GM06990 (cell line): Measurements from ENCODE around the gene PROSER2.

ENCODE experiments used
- DNase-seq: peaks from one replicate; pipeline ENCODE4 v3.0.0-alpha.2; 2011; ENCODE audit not compliant: insufficient read length; ENCODE audit errors: extremely low read depth
- H3K27me3 ChIP-seq: replicated peaks from 2 replicates; pipeline ENCODE4 v1.6.0; 2011; ENCODE audit warnings: low read length; ENCODE audit not compliant: control insufficient read depth, insufficient read depth
- H3K36me3 ChIP-seq: 2 replicates; pipeline ENCODE4 v1.5.1; 2011; ENCODE audit warnings: low read length; ENCODE audit not compliant: control insufficient read depth, insufficient read depth
- H3K4me3 ChIP-seq: replicated peaks from 2 replicates; pipeline ENCODE4 v1.5.1; 2011; ENCODE audit warnings: low read depth, mild to moderate bottlenecking, control low read depth, low read length
- TF ChIP-seq, protein P1 (sequence below): IDR thresholded peaks from 2 replicates; pipeline ENCODE4 v1.5.1; 2011; ENCODE audit warnings: low read length, control low read depth, mild to moderate bottlenecking, inconsistent platforms; ENCODE audit not compliant: insufficient read depth, poor library complexity, severe bottlenecking

The PROSER2 gene

DNA sequence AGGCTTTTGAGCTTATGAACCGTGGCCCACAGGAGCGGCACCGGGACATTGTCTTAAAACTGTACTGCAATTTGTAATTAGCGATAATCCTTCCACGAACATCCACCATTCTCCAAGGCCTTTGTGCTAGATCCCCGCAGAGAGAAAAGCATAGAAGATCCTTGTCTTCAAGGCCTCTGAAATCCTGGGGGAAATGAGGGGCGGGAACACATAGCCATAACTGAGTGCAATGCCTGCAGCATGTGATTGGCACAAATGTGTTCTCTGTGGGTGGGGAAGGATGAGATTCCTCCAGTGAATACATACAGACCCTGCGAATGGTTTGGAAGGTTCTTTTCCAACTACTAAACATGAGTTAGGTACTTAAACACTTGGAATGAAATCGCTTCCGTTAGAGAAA lies 25.9 kb upstream of the PROSER2 start:
- H3K4me3 ChIP-seq: no peak overlapping the region
- TF ChIP-seq, protein P1, sequence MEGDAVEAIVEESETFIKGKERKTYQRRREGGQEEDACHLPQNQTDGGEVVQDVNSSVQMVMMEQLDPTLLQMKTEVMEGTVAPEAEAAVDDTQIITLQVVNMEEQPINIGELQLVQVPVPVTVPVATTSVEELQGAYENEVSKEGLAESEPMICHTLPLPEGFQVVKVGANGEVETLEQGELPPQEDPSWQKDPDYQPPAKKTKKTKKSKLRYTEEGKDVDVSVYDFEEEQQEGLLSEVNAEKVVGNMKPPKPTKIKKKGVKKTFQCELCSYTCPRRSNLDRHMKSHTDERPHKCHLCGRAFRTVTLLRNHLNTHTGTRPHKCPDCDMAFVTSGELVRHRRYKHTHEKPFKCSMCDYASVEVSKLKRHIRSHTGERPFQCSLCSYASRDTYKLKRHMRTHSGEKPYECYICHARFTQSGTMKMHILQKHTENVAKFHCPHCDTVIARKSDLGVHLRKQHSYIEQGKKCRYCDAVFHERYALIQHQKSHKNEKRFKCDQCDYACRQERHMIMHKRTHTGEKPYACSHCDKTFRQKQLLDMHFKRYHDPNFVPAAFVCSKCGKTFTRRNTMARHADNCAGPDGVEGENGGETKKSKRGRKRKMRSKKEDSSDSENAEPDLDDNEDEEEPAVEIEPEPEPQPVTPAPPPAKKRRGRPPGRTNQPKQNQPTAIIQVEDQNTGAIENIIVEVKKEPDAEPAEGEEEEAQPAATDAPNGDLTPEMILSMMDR: no peak
- no peaks in the 10 kb centered on the region for H3K36me3 ChIP-seq
- no peak for DNase-seq
- H3K27me3 ChIP-seq: no peaks in the 10 kb centered on the region

DNA sequence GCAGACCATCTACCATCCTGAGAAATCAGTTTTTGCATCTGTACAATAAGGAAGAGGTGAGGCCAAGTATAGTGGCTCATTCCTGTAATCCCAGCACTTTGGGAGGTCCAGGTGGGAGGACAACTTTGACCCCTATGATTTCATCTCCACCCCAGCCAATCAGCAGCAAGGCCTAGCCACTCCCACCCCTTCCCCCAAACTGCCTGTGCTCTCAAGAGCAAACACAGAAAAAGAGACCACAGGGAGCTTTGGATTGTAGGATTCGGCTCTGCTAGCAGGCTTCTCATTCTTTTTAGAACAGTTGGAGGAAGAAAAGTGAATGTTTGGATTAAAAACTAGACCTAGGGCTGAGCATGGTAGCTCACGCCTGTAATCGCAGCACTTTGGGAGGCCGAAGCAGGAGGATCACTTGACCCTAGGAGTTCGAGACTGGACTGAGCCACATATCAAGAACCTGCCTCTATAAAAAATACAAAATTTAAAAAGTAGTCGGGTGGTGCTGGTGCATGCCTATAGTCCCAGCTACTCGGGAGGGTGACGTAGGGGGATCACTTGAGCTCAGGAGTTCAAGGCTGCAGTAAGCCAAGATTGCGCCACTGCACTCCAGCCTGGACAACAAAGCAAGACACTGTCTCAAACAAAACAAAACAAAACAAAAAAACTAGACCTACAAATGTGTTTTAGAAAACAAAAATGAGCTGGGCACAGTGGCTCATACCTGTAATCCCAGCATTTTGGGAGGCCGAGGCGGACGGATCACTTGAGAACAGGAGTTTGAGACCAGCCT lies 25.1 kb upstream of the PROSER2 start:
- no peak for DNase-seq
- Histone ChIP-seq H3K27me3 (no peaks in the 10 kb centered on the region), H3K4me3 (no peak overlapping the region), H3K36me3 (no peaks in the 10 kb centered on the region)
- TF ChIP-seq, protein P1: no peak

DNA sequence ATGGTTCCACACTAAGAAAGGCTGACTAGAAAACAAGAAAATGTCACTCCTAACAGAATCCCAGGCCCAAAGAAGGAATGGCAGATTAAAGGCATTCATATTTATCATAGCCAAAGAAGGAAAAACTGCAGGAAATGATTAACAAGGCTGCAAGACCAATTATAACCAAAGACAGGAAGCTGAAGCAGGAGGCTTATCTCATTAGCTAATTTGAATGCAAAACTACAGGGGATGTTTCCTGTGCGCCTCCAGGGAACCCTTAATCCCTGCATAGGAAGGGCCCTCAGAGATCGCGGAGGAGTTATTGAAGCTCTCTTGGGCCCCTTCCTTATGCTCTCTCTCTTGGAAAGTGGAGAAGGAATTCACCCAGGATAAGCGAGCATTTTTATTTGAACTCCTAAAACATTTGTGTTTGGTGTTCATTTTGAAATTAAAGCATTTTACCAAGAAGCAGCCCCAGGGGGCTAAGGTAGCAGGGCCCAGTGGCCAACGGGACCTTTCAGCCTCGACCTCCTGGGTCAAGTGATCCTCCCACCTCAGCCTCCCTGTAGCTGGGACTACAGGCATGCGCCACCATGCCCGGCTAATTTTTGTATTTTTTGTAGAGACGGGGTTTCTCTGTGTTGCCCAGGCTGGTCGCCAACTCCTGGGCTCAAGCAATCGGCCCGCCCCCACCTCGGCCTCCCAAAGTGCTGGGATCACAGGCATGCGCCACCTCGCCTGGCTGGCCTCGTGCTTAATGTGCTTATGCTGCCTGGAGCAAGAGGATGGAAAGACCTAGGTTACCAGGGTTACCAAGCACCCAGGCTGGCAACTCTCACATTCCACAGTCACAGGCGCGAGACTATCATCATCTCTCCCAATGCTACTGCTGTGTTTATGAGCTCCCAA lies 24.1 kb upstream of the PROSER2 start:
- Histone ChIP-seq H3K36me3 (no peaks in the 10 kb centered on the region), H3K4me3 (no peak overlapping the region), H3K27me3 (no peaks in the 10 kb centered on the region)
- TF ChIP-seq, protein P1: no peak
- no peak for DNase-seq

DNA sequence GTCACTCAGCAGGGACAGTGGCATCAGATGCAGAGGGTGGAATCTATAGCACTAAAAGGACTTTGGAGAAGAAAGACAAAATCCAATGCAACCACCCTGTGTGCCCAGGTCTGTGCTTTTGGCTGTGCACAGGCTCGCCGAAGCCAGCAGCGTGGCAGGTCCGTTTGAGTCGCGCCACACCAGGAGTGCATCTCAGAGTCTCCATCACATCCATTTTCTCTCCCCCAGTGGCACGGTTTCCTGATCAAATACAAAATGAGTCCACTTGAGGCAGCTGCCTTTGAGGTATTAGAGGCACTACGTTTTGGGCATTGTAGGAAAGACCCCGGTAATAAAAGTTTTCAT lies 23.4 kb upstream of the PROSER2 start:
- Histone ChIP-seq H3K36me3 (no peaks in the 10 kb centered on the region), H3K27me3 (no peaks in the 10 kb centered on the region), H3K4me3 (no peak overlapping the region)
- TF ChIP-seq, protein P1: no peak
- DNase-seq: no peak

DNA sequence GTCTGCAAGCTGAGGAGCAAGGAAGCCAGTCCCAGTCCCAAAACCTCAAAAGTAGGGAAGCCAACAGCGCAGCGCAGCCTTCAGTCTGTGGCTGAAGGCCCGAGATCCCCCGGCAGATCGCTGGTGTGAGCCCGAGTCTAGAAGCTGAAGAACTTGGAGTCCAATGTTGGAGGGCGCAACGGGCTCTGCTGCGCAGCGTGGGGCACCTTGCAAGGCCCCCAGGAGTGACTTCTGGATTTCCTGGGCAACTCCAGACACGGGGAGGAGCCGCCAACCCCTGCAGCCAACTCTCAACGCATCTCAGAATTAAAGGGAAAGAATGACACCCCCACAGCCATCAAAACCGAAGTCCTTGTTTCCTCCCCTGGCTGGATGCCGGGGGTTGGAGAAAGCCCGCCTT lies 18.8 kb upstream of the PROSER2 start:
- no peaks in the 10 kb centered on the region for H3K36me3 ChIP-seq
- H3K4me3 ChIP-seq: no peak overlapping the region
- no peaks in the 10 kb centered on the region for H3K27me3 ChIP-seq
- DNase-seq: no peak
- TF ChIP-seq, protein P1: no peak
